GM21447 (cell line): ENCODE results near the gene DIP2A.

Experiments
- ATAC-seq: cut with Tn5 transposase; IDR thresholded peaks from one replicate; pipeline ENCODE4 v1.9.1; 2021; ENCODE audit not compliant: unreplicated experiment

DIP2A gene

GRCh38 chr21:46480466-46480865 lies 21.8 kb downstream of the DIP2A start:
- no peak for ATAC-seq

GRCh38 chr21:46482225-46482845 lies 23.6 kb downstream of the DIP2A start:
- no peak for ATAC-seq

GRCh38 chr21:46482846-46483231 lies 24.1 kb downstream of the DIP2A start:
- no peak for ATAC-seq

GRCh38 chr21:46483300-46484295 lies 24.9 kb downstream of the DIP2A start:
- no peak for ATAC-seq

GRCh38 chr21:46486481-46487126 lies 27.9 kb downstream of the DIP2A start:
- no peak for ATAC-seq

- ATAC-seq, result no peak
Observed at GRCh38 chr21:46489162-46489663, 30.5 kb downstream of the DIP2A start.

- no peak for ATAC-seq
Observed at GRCh38 chr21:46489800-46490199, 31.1 kb downstream of the DIP2A start.

- ATAC-seq, result no peak
Observed at GRCh38 chr21:46491553-46491952, 32.9 kb downstream of the DIP2A start.

GRCh38 chr21:46492851-46493250 lies 34.2 kb downstream of the DIP2A start:
- ATAC-seq, result no peak

- ATAC-seq, result no peak
Observed at GRCh38 chr21:46493828-46494227, 35.1 kb downstream of the DIP2A start.

- no peak for ATAC-seq
Observed at GRCh38 chr21:46498335-46499050, 39.8 kb downstream of the DIP2A start.

- ATAC-seq, result no peak
Observed at GRCh38 chr21:46500224-46500861, 41.7 kb downstream of the DIP2A start.

GRCh38 chr21:46503922-46504550 lies 45.3 kb downstream of the DIP2A start:
- ATAC-seq, result no peak

- no peak for ATAC-seq
Observed at GRCh38 chr21:46504666-46505065, 46.0 kb downstream of the DIP2A start.

- ATAC-seq, result no peak
Observed at GRCh38 chr21:46507562-46507961, 48.9 kb downstream of the DIP2A start.

- no peak for ATAC-seq
Observed at GRCh38 chr21:46509741-46510502, 51.2 kb downstream of the DIP2A start.

- no peak for ATAC-seq
Observed at GRCh38 chr21:46515109-46515508, 56.4 kb downstream of the DIP2A start.

- no peak for ATAC-seq
Observed at GRCh38 chr21:46516068-46516467, 57.4 kb downstream of the DIP2A start.

- no peak for ATAC-seq
Observed at GRCh38 chr21:46517361-46517760, 58.7 kb downstream of the DIP2A start.
